Esophagus squamous epithelium (tissue), 5 donors: ENCODE results near the gene EHBP1. TPM values are rescaled to one million over a fixed set of nuclear protein-coding genes. Genes with fewer than 3 reads are reported as not detected.

Experiments
- DNase-seq: peaks from one replicate; lab custom pipeline; 2025; lab: John Stamatoyannopoulos, UW
- H3K27ac ChIP-seq, 4 donors: fragments of 200-600 bp; sonication (generic); one replicate each; pipeline ENCODE4 v1.5.1; 2016 to 2019; ENCODE audit warnings: mild to moderate bottlenecking in 1 of 4
- H3K27me3 ChIP-seq, 4 donors: fragments of 200-600 bp; sonication (generic); 1 replicate in 3 of 4; 2 replicates in 1 of 4; pipeline versions ENCODE4 v1.5.1 to v1.6.0; 2017 to 2021; ENCODE audit warnings: antibody characterized with exemption in 1 of 4
- H3K36me3 ChIP-seq, 3 donors: fragments of 200-600 bp; sonication (generic); one replicate each; pipeline ENCODE4 v1.5.1; 2016 to 2019
- H3K4me1 ChIP-seq, 3 donors: fragments of 200-600 bp; sonication (generic); one replicate each; pipeline ENCODE4 v1.5.1; 2017 to 2019
- H3K4me3 ChIP-seq, 4 donors: fragments of 200-600 bp; sonication (generic); 1 replicate in 3 of 4; 2 replicates in 1 of 4; pipeline ENCODE4 v1.5.1; 2016 to 2019; ENCODE audit warnings: mild to moderate bottlenecking in 2 of 4, moderate library complexity in 1 of 4
- H3K9me3 ChIP-seq, 3 donors: fragments of 200-600 bp; sonication (generic); one replicate each; pipeline ENCODE4 v1.5.1; 2016 to 2019
- CTCF ChIP-seq, 6 experiments: fragments of 450-650 bp in 4 of 6; fragments of 200-600 bp in 2 of 6; sonication (generic) in 2 of 6; IDR thresholded peaks; one replicate each; pipeline ENCODE4 v1.5.1; 2016 to 2019; ENCODE audit warnings: antibody characterized with exemption in 6 of 6, mild to moderate bottlenecking in 4 of 6, moderate library complexity in 4 of 6
- POLR2A ChIP-seq, 4 donors: fragments of 450-650 bp; IDR thresholded peaks; one replicate each; pipeline ENCODE4 v1.6.1; 2017; ENCODE audit warnings: antibody characterized with exemption in 4 of 4, mild to moderate bottlenecking in 4 of 4, moderate library complexity in 3 of 4
- WGBS, 2 donors: methylation state at CpG; one replicate each; pipeline ENCODE4 v1.1.5; 2018; 5-methylcytosine and 5-hydroxymethylcytosine counted together
- intact Hi-C: fragments of 100-400 bp; cut with DNase I; formaldehyde crosslinking; loops from one replicate; pipeline ENCODE4 v1.15.0; 2022
- total RNA-seq, 4 donors: library from RNA; depleted of rRNA; stranded (reverse); fragments of >200 nt; gene quantifications; one replicate each; pipeline ENCODE4 v1.1.0, GENCODE V29; 2016
- donor health status: DM: yes; HTN: yes; CAD: no.

EHBP1 gene
- total RNA-seq, 4 donors from 2014 or later, result 59.6 to 111 (median 77.9) TPM

DNA sequence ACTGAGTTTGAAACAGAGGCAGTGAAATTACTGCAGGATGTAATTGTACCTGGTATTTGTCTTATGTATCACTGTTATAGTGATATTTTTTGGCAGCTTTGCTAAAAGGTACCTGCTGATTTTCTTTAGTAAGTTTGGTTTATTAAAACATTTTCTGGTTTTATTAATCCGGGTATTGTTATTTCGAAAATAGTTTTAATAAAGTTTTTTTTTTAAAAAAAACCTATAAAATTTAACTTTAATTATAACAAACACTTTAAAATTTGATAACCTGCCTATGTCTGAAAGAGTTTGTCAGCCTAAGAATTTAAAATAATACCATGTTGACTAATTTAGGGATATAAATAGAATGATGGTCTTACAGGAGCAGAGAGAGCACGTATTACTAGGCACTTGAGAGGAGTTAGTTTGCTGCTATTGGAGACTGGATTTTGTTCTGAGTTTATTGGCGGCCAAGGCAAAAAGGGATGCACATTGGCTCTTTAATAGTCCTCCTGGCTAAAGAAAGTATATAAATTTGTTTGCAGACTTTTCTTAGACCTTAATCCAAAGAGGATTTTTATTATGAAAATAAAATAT lies 12.1 kb downstream of the EHBP1 start:
- intact Hi-C loops, result loop anchor here (10.0 kb wide), 1 partner anchor 47 kb away; no protein-coding TSS in a partner anchor
- Histone ChIP-seq H3K4me3 (no peak overlapping the region), H3K27me3 (no peaks in the 10 kb centered on the region), H3K27ac (no peak overlapping the region), H3K4me1 (peaks cover 0 to 34% (median 0%) of the 10 kb centered on the region in 3 donors), H3K9me3 (no peaks in the 10 kb centered on the region), H3K36me3 (peaks cover 0 to 35% (median 0%) of the 10 kb centered on the region in 3 donors)
- no peak for DNase-seq
- TF ChIP-seq CTCF (IDR thresholded peaks at IDR 0.05) (no peak), POLR2A (IDR thresholded peaks at IDR 0.05) (no peak)
- 88 to 93% methylated on average over 4 of the region's 4 CpGs for WGBS, 2 donors

DNA sequence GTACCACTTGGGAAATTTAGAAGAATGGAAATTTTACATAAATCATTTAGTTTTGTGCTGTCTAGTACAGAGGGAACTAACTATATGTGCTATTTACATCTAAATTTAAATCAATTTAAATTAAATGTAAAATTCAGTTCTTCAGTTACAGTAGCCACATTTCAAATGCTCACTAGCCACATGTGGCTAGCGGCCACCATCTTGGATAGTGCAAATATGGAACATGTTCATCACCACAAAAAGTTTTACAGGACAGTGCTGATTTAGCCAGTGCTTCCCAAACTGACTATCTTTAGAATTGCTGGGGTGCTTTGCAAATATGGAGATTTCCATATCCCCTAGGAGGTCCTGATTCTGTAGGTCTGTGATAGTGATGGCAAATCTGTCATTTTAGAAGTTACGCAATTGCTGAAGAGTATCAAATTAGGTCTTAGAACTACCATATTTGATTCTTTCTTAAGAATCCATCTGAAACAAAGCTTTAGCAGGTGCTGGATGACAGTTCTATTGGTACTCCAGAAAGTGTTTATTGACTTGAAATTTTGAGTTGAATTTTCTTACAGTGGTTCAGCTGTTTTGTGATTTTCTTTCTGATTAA lies 12.8 kb downstream of the EHBP1 start:
- peaks cover 0 to 4% (median 0%) of the 10 kb centered on the region in 3 donors for H3K9me3 ChIP-seq
- H3K27me3 ChIP-seq, result no peaks in the 10 kb centered on the region
- no peak overlapping the region for H3K27ac ChIP-seq
- no peak for DNase-seq
- no peak overlapping the region for H3K4me3 ChIP-seq
- H3K36me3 ChIP-seq, result peaks cover 0 to 40% (median 0%) of the 10 kb centered on the region in 3 donors
- WGBS, 2 donors, result 94 to 97% methylated on average over 2 of the region's 2 CpGs
- H3K4me1 ChIP-seq, result peaks cover 0 to 32% (median 0%) of the 10 kb centered on the region in 3 donors
- no peak for TF ChIP-seq CTCF (IDR thresholded peaks at IDR 0.05)
- no peak for TF ChIP-seq POLR2A (IDR thresholded peaks at IDR 0.05)
- intact Hi-C loops, result loop anchor here (10.0 kb wide), 1 partner anchor 46 kb away; no protein-coding TSS in a partner anchor

DNA sequence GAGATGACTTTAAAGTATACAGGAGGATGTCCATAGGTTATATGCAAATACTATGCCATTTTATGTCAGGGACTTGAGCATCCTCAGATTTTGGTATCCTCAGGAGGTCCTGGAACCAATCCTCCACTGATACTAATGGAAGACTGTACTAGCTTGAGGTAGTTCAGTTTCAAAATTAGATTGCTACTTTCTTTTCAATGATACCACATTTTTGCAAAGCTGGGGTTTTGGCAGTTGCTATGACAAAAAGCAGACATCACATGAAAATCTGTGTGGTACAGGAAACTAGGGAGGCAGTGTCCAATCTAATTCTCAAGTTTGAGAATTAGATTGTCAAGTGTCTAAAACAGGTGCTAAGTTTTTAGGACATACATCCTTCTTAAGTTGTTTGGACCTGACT lies 14.2 kb downstream of the EHBP1 start:
- Histone ChIP-seq H3K27ac (no peak overlapping the region), H3K4me1 (peaks cover 0 to 31% (median 8%) of the 10 kb centered on the region in 3 donors), H3K9me3 (peaks cover 0 to 7% (median 0%) of the 10 kb centered on the region in 3 donors), H3K27me3 (no peaks in the 10 kb centered on the region), H3K36me3 (peaks cover 0 to 40% (median 0%) of the 10 kb centered on the region in 3 donors), H3K4me3 (no peak overlapping the region)
- no peak for TF ChIP-seq CTCF (IDR thresholded peaks at IDR 0.05)
- no peak for TF ChIP-seq POLR2A (IDR thresholded peaks at IDR 0.05)
- intact Hi-C loops, result loop anchor here (10.0 kb wide), 1 partner anchor 45 kb away; no protein-coding TSS in a partner anchor
- DNase-seq, result no peak

GRCh38 chr2:62722679-62723078 lies 17.2 kb downstream of the EHBP1 start:
- H3K9me3 ChIP-seq, result peaks cover 0 to 7% (median 0%) of the 10 kb centered on the region in 3 donors
- peaks cover 0 to 25% (median 0%) of the 10 kb centered on the region in 3 donors for H3K36me3 ChIP-seq
- H3K27ac ChIP-seq, result no peak overlapping the region
- no peak for DNase-seq
- H3K27me3 ChIP-seq, result no peaks in the 10 kb centered on the region
- intact Hi-C loops, result no loop called here
- TF ChIP-seq POLR2A (IDR thresholded peaks at IDR 0.05) (no peak), CTCF (IDR thresholded peaks at IDR 0.05) (no peak)
- peaks cover 0 to 47% (median 15%) of the 10 kb centered on the region in 3 donors for H3K4me1 ChIP-seq
- no peak overlapping the region for H3K4me3 ChIP-seq

DNA sequence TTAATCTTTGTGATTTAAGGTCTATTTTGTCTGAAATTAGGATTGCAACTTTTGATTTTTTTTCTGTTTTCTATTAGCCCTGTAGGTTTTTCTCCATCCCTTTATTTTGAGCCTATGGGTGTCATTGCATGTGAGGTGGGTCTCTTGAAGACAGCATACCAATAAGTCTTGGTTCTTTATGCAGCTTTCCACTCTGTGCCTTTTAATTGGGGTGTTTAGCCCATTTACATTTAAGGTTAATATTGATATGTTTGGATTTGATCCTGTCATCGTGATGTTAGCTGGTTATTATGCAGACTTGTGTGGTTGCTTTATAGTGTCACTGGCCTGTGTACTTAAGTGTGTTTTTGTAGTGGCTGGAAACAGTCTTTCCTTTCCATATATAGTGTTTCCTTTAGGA lies 17.7 kb downstream of the EHBP1 start:
- H3K36me3 ChIP-seq, result peaks cover 0 to 25% (median 0%) of the 10 kb centered on the region in 3 donors
- peaks cover 0 to 7% (median 0%) of the 10 kb centered on the region in 3 donors for H3K9me3 ChIP-seq
- H3K27ac ChIP-seq, result no peak overlapping the region
- H3K4me1 ChIP-seq, result peaks cover 0 to 51% (median 15%) of the 10 kb centered on the region in 3 donors
- DNase-seq, result no peak
- H3K4me3 ChIP-seq, result no peak overlapping the region
- no peak for TF ChIP-seq CTCF (IDR thresholded peaks at IDR 0.05)
- no peak for TF ChIP-seq POLR2A (IDR thresholded peaks at IDR 0.05)
- intact Hi-C loops, result no loop called here
- WGBS, 2 donors, result 78 to 100% methylated on average over 1 of the region's 1 CpG
- H3K27me3 ChIP-seq, result no peaks in the 10 kb centered on the region
